ENCODE data around the gene ALDH1A3.
"Not testable (repeated sequence)": the region's sequence is repeated elsewhere in the genome, so short reads cannot be mapped to it uniquely, and the experiment has no call there.

Gene ALDH1A3

DNA sequence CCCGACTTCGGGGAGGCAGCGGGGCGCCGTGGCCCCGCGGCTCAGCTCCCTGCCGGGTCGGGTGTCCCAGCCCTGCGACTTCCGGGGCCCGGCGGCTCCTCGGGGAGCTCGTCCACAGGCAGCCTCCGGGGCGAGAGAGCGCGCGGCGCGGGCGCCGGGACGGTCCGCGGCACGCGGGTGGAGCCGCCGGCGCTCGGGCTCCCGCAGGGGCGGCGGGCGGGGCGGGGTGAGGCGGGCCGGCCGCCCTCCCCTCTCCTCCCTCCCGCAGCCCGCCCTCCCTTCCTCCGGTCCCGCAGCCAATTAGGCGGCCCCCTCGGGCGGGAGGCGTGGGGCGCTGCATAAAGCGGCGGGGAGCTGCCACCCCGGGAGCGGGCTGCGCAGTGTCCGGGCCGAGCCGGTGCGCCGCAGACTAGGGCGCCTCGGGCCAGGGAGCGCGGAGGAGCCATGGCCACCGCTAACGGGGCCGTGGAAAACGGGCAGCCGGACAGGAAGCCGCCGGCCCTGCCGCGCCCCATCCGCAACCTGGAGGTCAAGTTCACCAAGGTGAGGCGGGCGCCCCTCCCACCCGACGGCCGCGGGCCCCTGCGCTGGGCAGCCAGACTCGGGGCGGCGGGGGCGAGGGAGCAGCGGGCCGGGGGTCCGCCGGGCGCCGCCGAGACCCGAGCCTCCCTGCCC is at the start of gene ALDH1A3:
Gene ALDH1A3, plus strand, starts transcription at position 368 of the 675 bp plus-strand sequence. Its CDS starts 77 bp downstream, at position 445.
- DNase-seq (ENCODE audit: low read depth) = no peak

DNA sequence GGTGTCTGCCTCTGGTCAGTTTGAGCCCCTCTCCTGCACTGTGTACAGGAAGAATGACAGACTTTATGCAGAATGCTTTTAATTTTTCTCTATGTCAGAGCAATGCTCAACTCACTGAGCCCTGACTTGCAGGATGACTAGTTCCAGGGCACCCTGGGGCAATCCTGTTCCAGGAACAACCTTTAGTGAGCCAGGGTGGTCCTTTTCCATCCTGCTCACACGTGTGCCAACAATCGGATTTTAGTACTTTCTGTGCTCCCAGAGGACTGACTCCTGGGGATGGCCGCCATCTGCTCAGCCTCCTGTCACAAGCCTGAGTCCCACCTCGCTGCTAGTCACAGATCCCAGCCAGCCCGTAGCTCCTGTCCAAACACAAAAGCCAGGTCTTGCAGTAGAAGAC is 48.2 kb upstream of the ALDH1A3 start:
- no peak for DNase-seq (ENCODE audit: low read depth)

DNA sequence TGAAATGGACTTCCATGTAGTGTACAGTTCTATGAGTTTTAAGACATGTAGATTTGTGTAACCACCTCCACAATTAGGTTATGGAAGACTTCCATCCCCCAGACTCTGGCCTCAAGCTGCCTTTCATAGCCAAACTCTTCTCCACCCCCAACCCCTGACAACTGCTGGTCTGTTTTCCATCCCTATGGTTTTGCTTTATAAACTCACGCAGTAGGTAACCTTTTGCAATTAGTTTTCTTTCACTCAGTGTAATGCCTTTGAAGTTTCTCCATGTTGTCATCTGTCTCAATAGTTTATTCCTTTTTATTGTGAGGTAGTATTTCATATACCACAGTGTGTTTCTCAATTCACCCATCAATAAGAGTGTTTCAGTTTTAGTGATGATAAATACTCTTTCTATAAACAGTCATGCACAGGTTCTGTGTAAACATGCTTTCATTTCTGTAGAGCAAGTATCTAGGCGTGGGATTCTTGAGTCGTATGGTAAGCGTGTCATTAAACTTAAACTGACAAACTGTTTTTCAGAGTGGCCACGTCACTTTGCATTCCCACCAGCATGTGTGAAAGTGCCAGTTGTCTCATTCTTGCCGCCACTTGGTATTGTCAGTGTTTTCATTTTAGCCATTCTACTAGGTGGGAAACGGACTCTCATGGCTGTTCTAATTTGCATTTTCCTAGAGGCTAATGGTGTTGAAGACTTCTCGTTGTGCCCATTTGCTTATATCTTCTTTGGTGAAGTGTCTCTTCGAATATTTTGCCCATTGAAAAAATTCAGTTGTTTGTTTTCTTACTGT is 47.3 kb upstream of the ALDH1A3 start:
- no peak for DNase-seq (ENCODE audit: low read depth)

DNA sequence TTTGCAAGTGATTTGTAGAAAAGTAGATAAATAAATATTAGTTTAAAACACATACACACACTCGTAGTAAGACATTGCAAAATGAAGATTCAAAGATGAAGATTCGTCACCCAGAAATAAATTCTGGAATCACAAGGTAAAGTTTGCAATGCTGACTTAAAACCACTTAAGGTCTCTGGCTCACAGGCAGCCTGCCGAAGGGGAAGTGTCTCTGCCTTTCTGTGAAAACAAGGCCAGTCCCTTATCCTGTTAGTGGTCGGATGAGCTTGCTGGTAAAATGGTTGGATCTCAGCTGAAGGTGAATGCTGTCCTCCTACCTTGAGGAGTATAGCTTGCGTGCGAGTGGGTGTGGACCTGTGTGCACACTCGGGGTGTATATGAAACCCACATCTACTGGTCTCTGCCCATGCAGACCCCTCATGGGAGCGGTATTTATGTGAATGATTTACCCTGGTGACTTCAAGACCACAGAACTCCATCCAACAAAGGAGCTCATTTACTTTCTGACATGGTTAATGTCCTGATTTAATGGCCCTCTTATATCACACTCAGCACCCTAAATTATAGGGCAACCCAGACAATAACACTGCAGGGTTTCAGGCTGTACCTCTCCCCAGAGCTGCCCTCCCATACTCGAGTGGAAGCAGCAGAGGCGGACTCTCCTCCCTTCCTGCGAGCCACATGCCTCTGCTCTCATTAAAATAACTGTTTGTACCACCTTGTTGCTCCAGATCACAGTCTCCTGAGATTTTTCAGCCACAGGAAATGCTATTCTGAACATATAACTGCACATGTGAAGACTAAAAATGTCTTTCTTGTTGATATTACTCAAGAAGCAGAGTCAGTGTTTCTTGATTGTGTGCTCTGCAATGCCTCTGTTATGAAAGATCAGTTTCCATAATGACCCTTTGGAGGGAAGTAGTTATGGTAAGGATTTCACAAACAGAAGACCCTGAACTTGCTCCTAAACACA is 45.9 kb upstream of the ALDH1A3 start:
- no peak for DNase-seq (ENCODE audit: low read depth)

DNA sequence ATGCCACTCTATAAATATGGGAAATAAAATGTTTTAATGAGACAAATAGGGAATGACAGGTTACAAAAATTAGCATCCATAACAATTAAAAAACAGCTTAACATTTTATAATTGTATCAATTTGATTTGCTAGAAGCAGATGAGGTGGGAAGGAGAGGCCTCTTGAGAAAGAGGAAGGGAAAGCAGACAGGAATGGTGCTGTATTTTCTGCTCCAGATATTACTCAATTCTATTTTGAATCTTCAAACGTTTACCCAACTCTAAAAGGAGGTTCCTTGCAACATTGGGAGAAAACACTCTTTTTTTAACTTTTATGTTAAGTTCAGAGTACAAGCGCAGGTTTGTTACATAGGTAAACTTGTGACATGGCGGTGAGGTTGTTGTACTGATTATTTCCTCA is 44.9 kb upstream of the ALDH1A3 start:
- no peak for DNase-seq (ENCODE audit: low read depth)

DNA sequence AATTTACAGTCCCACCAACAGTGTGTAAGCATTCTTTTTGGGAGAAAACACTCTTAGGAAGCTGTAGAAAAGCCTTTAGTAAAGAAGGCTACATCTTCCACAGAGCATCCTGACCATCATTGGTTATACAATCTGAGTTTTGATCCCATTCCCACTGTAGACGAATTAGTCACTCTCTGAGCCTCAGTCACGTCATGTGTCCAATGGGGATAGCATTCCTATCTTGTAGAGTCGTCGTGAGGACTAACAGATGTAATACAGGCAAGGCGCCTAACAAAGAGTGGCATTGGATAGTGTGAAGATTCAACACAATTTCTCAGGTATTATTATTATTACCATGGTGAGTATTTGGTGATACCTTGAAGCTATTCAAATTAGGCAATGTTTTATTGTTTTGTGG is 44.0 kb upstream of the ALDH1A3 start:
- no peak for DNase-seq (ENCODE audit: low read depth)

DNA sequence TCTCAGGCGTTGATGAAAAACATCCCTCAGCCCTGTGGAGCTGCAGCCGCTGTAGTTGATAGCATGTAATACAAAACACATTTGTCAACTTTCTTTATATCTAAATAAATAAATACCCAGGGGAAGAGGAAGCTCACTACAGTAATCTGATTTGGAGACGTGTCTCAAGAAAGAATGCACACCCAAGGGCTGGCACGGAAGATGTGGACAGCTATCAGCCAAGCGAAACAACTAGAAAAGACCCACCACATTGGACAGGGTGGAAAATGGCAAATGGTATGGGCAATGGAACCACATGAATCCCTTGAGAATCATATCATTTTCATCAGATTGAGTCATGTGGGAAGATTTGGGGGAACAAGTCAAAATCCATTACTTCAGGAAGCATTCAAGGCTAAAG is 43.1 kb upstream of the ALDH1A3 start:
- DNase-seq (ENCODE audit: low read depth) = no peak

DNA sequence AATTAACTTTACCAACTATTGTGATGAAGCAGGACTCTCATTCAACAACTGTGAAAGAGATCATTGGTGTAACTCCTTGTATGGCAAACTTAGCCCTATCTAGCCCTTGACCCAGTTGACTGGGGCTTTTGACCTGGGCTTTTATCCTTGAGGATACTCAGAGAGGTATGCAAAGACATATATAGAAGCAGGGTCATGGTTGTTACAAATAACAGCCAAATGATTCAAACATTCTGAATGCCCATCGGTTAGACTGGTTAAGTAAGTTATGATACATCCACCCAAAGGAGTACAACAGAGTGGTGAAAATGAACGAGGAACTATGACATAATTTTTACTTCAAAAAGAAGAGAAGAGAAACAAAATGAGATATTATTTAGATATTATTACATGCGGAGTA is 38.2 kb upstream of the ALDH1A3 start:
- DNase-seq (ENCODE audit: low read depth) = no peak

DNA sequence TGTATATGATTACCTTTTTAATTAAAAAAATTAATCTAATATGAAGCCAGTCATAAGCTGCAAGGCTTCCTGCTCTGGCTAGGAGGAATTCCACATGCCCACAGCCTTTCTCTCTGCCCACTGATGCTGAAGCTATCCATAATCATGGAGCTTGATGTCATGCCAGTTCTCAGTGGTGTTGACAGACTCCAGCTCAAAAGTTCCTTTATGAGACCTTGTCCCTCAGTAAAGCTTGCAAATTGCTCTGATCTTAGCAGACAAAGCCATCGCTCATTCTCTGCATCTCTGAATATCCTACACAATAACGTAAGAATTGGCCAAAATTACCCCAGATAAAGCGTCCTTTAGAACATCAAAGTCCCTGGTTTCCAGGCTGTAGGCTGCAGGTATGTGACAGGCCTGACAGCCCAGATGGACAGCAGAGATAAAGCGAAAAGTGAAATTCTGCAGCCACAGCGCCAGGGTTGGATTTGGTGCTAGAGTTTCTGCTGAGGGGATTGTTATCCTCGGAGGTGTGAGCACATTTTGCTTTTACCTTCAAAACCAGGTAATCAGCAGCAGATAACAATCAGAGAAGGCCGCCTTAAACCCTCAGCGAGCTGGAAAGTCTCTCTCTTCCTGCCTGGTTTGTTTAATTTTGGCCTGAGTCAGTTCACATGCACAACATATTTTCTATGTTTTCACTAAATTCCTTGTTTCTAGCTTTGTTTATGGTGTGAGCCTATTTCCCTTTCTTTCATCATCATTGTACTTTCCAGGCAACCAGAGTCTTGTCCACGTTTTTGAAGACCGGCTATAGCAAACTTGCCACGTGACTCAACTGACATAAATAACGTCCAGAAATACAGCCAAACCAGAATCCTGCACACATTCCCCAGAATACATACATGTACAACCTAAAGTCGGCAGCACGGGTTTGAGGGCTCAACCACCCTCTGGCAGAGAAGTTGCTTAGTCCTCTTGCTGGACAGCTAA is 36.6 kb upstream of the ALDH1A3 start:
- DNase-seq (ENCODE audit: low read depth) = no peak

DNA sequence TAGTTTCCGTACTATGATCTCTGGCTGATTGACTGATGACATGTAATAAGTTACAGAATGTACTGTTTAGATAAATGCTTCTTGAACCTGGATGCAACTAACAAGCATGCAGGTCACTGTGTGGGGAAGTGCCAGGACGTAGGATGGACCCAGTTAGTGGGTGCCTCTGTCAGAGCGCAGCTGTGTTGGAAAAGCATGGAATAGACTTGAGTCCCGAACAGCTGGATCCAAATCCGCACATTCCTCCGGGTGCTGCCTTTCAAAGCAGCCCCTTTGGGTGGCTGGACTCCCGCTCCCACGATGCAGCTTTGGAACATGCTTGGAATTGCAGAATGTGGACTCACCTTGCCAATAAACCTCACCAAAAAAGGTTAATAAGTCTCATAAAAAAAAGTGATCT is 35.5 kb upstream of the ALDH1A3 start:
- no peak for DNase-seq (ENCODE audit: low read depth)

DNA sequence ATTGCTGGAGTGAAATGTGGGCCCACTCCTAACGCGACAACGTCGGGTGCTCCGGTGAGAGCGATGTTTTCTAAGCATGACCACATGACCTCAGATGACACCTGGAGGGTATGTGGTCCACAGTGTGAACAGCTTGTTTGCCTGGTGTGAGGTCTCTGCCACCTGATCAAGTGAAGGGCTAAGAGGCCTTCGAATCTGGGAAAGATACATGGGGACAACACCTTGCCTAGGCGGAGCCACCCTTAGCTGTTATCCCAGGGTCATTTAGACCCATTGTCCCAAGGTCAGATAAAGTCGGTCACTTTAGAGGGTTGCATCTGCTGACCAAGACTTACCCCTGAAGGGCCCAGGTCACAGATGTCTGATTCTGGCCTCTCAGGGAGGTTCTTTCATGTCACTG is 34.9 kb upstream of the ALDH1A3 start:
- no peak for DNase-seq (ENCODE audit: low read depth)

DNA sequence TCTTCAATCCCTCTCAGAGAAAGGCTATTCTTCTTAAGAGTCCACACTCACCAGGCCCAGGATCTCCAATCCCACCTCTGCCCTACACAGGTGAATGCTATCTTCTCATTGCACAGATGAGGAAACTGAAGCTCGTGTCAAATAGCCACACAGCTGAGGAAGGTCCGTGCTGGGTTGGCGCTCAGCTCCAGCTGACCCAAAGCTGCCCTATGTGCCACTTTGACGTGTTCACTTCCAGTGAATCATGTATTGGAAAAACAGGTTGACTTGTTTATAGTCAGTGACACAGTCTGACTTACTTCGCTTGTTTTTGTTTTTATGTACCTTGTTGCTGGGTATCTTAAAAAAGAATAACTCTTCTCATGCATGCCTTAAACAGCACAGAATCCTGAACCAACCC is 32.4 kb upstream of the ALDH1A3 start:
- no peak for DNase-seq (ENCODE audit: low read depth)

DNA sequence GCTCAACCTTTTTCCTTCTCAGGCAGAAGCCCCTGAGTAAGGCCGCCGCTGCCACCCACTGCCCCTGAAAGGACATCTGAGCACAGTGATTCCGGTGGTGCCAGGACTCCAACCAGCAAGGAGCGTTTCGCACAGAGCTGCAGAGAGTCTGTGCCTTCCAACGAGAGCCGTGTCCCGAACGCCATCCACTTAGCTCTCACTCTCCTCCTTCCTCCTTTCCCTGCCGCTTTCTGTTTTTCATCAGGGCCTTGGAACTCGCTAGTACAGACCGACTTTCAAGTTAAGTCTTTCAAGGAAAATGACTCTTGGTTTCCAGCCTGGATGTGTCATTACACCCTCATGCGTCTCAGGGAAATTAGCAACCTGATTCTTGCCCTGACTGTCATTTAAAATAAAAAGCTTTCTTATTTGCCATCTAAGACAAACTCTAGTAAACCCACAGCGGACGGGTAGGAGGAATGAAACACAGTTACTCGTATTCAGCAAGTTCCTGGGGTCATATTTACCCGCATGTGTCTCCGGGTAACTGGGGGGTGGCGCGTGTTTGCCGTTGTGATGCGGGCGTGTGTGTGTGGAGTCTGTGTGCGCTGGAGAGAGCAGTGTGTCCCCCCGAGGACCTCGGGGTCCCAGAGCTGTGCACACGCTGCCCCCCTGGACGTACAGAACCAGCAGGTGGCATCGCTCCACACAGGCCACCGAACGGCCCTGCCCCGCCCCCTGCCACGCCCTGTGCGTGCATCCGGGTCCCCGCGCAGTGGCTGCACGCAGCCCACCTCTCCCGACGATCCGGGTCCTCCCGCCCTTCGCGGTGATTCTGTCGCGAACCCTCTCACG is 30.4 kb upstream of the ALDH1A3 start:
- DNase-seq (ENCODE audit: low read depth) = peak; percentile 31

DNA sequence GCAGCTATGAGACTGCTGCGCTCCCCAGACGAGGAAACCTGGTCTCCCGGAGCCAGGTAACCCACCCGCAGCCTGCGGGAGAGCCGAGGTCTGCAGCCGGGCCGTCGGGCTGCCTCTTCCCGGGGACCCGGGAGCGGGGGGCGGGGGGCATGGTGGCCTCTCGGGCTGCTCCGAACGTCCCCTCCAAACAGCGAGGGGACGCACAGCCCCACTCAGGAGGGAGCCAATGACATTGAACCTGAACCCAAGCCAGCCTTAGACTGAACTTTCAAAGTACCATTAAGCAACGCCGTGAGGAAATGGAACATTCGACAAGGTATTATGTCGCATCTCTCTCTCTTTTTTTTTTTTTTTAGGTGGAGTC is 29.8 kb upstream of the ALDH1A3 start:
- no peak for DNase-seq (ENCODE audit: low read depth)

DNA sequence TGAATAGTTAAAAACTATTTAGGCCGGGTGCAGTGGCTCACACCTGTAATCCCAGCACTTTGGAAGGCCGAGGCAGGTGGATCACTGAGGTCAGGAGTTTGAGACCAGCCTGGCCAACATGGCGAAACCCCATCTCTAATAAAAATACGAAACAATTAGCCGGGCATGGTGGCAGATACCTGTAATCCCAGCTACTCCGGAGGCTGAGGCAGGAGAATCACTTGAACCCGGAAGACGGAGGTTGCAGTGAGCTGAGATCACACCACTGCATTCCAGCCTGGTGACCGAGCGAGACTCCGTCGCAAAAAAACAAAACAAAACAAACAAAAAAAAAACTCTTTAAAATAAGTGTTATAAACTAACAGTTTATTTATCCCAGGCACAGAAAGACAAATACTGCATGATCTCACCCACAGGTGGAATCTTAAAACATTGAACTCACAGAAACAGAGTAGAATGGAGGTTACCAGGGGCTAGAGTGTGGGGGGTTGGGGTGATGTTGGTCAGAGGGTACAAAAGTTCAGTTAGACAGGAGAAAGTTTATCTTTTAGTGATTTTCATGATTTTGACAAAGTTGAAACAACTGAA is 28.1 kb upstream of the ALDH1A3 start:
- not testable (repeated sequence) for DNase-seq (ENCODE audit: low read depth)

DNA sequence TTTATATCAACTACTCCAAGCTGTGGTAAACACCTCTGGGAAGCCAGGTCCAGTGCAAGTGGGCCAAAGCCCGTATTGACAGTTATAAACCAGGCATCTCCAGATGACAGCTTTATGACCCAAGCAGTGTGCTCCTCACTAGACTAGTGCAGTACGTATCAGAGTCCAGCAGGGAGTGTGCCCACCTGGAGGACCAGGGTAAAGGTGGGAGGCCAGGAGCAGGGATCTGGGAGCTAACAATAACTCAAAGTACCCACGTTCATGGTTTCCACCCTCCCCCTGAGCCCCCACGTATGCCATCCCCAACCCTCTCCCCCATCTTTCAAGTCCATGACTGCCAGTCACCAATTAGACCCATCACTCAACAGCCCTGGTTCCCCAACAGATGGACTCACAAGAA is 27.0 kb upstream of the ALDH1A3 start:
- no peak for DNase-seq (ENCODE audit: low read depth)

DNA sequence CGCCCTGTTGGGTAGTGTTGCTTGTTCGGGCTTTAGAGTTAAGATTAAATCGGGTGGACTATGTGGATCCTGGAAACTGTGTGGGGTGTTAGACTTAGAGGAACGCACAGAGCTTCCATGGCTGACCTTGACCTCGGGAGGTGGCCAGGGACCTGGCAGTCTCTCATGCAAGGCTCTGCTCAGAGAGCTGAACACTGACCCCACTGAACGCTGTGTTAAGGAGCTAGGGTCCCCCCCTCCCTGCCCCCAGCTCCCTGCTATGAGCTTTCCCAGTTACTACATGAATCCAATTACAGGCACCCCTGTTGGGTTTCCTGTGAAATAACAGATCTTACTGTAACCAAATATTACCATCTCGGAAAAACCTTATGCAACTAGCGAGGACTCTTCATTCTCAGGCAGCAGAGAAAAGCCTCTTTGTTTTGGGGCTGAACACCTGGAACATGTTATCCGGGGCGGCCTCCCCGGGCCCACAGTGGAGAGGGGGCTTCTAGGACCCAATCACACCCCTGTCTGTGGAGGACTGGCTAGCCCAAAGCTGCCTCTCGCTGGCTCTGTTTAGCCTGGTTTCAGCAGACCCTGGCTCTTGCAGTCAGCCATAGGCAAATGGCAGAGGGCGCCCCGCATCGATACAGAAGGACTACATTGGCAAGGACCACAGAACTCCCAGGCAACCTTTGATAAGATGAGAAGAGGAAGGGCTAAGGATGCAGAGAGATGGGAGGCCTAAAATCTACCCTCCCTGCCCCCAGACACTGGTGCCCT is 25.8 kb upstream of the ALDH1A3 start:
- no peak for DNase-seq (ENCODE audit: low read depth)

DNA sequence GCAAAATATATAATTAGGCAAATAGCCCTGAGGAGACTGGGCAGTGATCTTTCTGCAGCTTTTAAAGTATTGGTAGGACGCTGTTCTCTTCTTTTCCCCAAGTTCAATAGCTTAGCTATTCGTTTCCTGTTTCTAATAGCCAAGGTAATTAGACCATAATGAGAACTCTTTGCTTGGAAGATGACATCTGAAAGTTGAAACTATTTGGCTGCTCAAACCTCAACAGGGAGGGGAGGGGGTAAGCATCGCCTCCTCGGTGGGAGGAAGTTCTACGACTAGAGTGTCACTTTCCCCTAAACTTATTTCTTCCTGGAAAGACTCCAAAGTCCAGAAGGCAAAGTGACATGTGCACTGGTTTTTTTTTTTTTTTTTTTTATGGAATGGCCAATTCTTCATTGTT is 22.8 kb upstream of the ALDH1A3 start:
- DNase-seq (ENCODE audit: low read depth) = no peak

DNA sequence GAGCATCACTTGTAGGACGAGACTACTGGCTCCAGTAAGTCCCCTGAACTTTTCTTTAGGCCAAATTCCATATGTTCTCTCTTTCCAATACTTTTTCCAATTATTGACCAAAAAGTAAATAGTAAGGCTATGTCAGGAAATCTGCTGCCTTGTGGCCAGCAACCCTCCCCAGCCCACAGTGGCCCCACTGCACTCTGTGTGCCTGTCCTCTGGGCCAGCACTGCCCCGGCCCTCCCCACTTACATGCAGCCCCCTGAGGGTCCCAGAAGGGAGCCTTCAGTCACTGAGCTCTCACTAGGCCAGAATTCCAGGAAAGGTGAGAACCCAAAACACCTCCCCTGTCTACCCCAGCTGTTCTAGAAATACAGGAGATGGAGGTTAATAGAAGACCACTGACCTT is 21.3 kb upstream of the ALDH1A3 start:
- no peak for DNase-seq (ENCODE audit: low read depth)

Measured in activated T-cell treated with anti-CD3 and anti-CD28 coated beads for 1 hour (primary cell).